HepG2 (cell line): Measurements from ENCODE around the gene LRRC45. TPM values are rescaled to one million over a fixed set of nuclear protein-coding genes. Genes with fewer than 3 reads are reported as not detected.
A peak's percentile ranks its signal among the peaks of the same experiment; 100 is the strongest.

Source experiments
- AHDC1 ChIP-seq: sonication (generic); formaldehyde crosslinking; IDR thresholded peaks from 2 replicates; pipeline ENCODE4 v1.5.1; 2020; ENCODE audit warnings: mild to moderate bottlenecking, missing genetic modification reagents, borderline replicate concordance
- IKZF5 ChIP-seq: IDR thresholded peaks from 2 replicates; pipeline ENCODE4 v1.6.1; 2018; ENCODE audit warnings: missing genetic modification reagents, mild to moderate bottlenecking, missing compliant biosample characterization
- KDM2A ChIP-seq: sonication (generic); formaldehyde crosslinking; IDR thresholded peaks from 2 replicates; pipeline ENCODE4 v1.4.0; 2020; ENCODE audit warnings: low read depth, missing genetic modification reagents, borderline replicate concordance
- KLF9 ChIP-seq: IDR thresholded peaks from 2 replicates; pipeline ENCODE4 v1.6.1; 2016; ENCODE audit warnings: low read depth
- KMT2B ChIP-seq: IDR thresholded peaks from 2 replicates; pipeline ENCODE4 v1.6.1; 2016; ENCODE audit warnings: missing genetic modification reagents, missing compliant biosample characterization
- MAFG ChIP-seq: sonication (generic); formaldehyde crosslinking; IDR thresholded peaks from 2 replicates; pipeline ENCODE4 v1.5.1; 2020; ENCODE audit warnings: mild to moderate bottlenecking, missing genetic modification reagents
- MTA1 ChIP-seq: sonication (generic); formaldehyde crosslinking; IDR thresholded peaks from 2 replicates; pipeline ENCODE4 v1.4.0; 2020; ENCODE audit warnings: missing genetic modification reagents, mild to moderate bottlenecking, borderline replicate concordance
- MTF1 ChIP-seq: sonication (generic); formaldehyde crosslinking; IDR thresholded peaks from 2 replicates; pipeline ENCODE4 v1.5.0; 2020; ENCODE audit warnings: missing genetic modification reagents
- SMYD3 ChIP-seq: sonication (generic); formaldehyde crosslinking; IDR thresholded peaks from 2 replicates; pipeline ENCODE4 v1.8.1; 2023; ENCODE audit warnings: mild to moderate bottlenecking, missing genetic modification reagents
- U2AF1 ChIP-seq: fragments of 200-400 bp; formaldehyde crosslinking; optimal IDR thresholded peaks from 2 replicates; pipeline ENCODE3; 2017; ENCODE audit warnings: mild to moderate bottlenecking, low read depth, low read length
- ZC3H4 ChIP-seq: sonication (generic); formaldehyde crosslinking; IDR thresholded peaks from 2 replicates; pipeline ENCODE4 v1.4.0; 2020; ENCODE audit warnings: missing genetic modification reagents, borderline replicate concordance
- ZNF142 ChIP-seq: sonication (generic); formaldehyde crosslinking; IDR thresholded peaks from 2 replicates; pipeline ENCODE4 v1.4.0; 2020; ENCODE audit warnings: missing genetic modification reagents
- ZNF225 ChIP-seq: sonication (generic); formaldehyde crosslinking; IDR thresholded peaks from 2 replicates; pipeline ENCODE4 v1.4.0; 2020; ENCODE audit warnings: mild to moderate bottlenecking, missing genetic modification reagents
- ZNF430 ChIP-seq: sonication (generic); formaldehyde crosslinking; IDR thresholded peaks from 2 replicates; pipeline ENCODE4 v1.9.0; 2021; ENCODE audit warnings: mild to moderate bottlenecking, missing genetic modification reagents
- ZNF460 ChIP-seq: sonication (generic); formaldehyde crosslinking; IDR thresholded peaks from 2 replicates; pipeline ENCODE4 v1.5.1; 2020; ENCODE audit warnings: missing genetic modification reagents, mild to moderate bottlenecking, borderline replicate concordance
- ZNF556 ChIP-seq: sonication (generic); formaldehyde crosslinking; IDR thresholded peaks from 2 replicates; pipeline ENCODE4 v1.4.0; 2020; ENCODE audit warnings: mild to moderate bottlenecking, missing genetic modification reagents, borderline replicate concordance
- ZNF816 ChIP-seq: sonication (generic); formaldehyde crosslinking; IDR thresholded peaks from 2 replicates; pipeline ENCODE4 v1.8.0; 2022; ENCODE audit warnings: missing genetic modification reagents, mild to moderate bottlenecking, borderline replicate concordance
- polyA plus RNA-seq, 8 experiments: library from polyadenylated mRNA; depleted of rRNA in 3 of 8; stranded (reverse) in 7 of 8; unstranded in 1 of 8; fragments of >200 nt; fragmentation: Illumina TruSeq in 4 of 8; extraction: Trizol in 4 of 8; gene quantifications; 2 replicates each; pipeline versions ENCODE4 v1.2.1 to v1.2.3, GENCODE V29; 2011 to 2016; ENCODE audit warnings: low read depth in 4 of 8, missing spikeins in 1 of 8, mixed read lengths in 1 of 8; ENCODE audit not compliant: insufficient read depth in 1 of 8
- total RNA-seq, 5 experiments: library from RNA; depleted of rRNA; stranded (reverse); fragments of >200 nt; fragmentation: Illumina TruSeq; extraction: Trizol; gene quantifications; 2 replicates each; pipeline ENCODE4 v1.2.3, GENCODE V29; 2016; ENCODE audit warnings: low read depth in 1 of 5

The LRRC45 gene
- total and polyA plus RNA-seq, 2 of the 13 experiments (the other 11 are each of a cell fraction or from before 2014, with no cell fraction given), result 11.6 to 48.1 TPM

- TF ChIP-seq AHDC1 (CRISPR knock-in tag) (no peak), MTA1 (CRISPR knock-in tag) (no peak), ZNF460 (CRISPR knock-in tag) (no peak), ZNF556 (CRISPR knock-in tag) (no peak), KLF9 (CRISPR knock-in tag) (no peak), U2AF1 (no peak), MTF1 (CRISPR knock-in tag) (no peak), ZNF225 (CRISPR knock-in tag) (0 out of 2 replicates have a peak, but pooled peaks have one; percentile 36), KMT2B (CRISPR knock-in tag) (no peak), ZNF430 (no peak), ZNF816 (CRISPR knock-in tag) (no peak), KDM2A (CRISPR knock-in tag) (no peak), IKZF5 (CRISPR knock-in tag) (no peak), SMYD3 (CRISPR knock-in tag) (no peak), ZNF142 (CRISPR knock-in tag) (no peak), ZC3H4 (CRISPR knock-in tag) (peak; percentile 26; the same call in 1 of the 2 replicates), MAFG (CRISPR knock-in tag) (no peak)
Observed at GRCh38 chr17:82016061-82016874, 6.8 kb upstream of the LRRC45 start (continued).
